Nephron progenitor cell (in vitro differentiated cells): ENCODE data around the gene UFSP2.
A peak's percentile ranks its signal among the peaks of the same experiment; 100 is the strongest.

Experiments
- DNase-seq: peaks from one replicate; pipeline ENCODE4 v3.0.0; 2021
- H3K27ac Mint-ChIP-seq: 2 replicates; pipeline ENCODE4 v1.8.0; 2021; ENCODE audit warnings: mild to moderate bottlenecking, moderate library complexity, mixed read lengths
- H3K27me3 Mint-ChIP-seq: 2 replicates; pipeline ENCODE4 v1.8.0; 2021; ENCODE audit warnings: mild to moderate bottlenecking, low read depth, mixed read lengths; ENCODE audit not compliant: poor library complexity
- H3K36me3 Mint-ChIP-seq: 2 replicates; pipeline ENCODE4 v1.8.0; 2021; ENCODE audit warnings: low read depth, mixed read lengths
- H3K4me1 Mint-ChIP-seq: 2 replicates; pipeline ENCODE4 v1.8.0; 2021; ENCODE audit warnings: mixed read lengths
- H3K4me3 Mint-ChIP-seq: 2 replicates; pipeline ENCODE4 v1.8.0; 2021; ENCODE audit warnings: mild to moderate bottlenecking, moderate library complexity, mixed read lengths
- H3K9me3 Mint-ChIP-seq: 2 replicates; pipeline ENCODE4 v1.8.0; 2021; ENCODE audit warnings: mild to moderate bottlenecking, moderate library complexity, mixed read lengths
- CTCF ChIP-seq: fragments of 200-600 bp; sonication (generic); IDR thresholded peaks from 2 replicates; pipeline ENCODE4 v1.5.0; 2021; ENCODE audit warnings: antibody characterized with exemption

The UFSP2 gene

GRCh38 chr4:185352741-185353140 lies 73.0 kb downstream of the UFSP2 start:
- no peak overlapping the region for H3K4me3 Mint-ChIP-seq
- no peak for DNase-seq
- peaks cover 58% of the 10 kb centered on the region for H3K36me3 Mint-ChIP-seq
- peak overlapping the region; percentile 44 for H3K27ac Mint-ChIP-seq
- no peaks in the 10 kb centered on the region for H3K27me3 Mint-ChIP-seq
- TF ChIP-seq CTCF = no peak
- H3K9me3 Mint-ChIP-seq = no peaks in the 10 kb centered on the region
- peaks cover 19% of the 10 kb centered on the region for H3K4me1 Mint-ChIP-seq

GRCh38 chr4:185352202-185352601 lies 73.6 kb downstream of the UFSP2 start:
- H3K27ac Mint-ChIP-seq = peak overlapping the region; percentile 44
- no peak for TF ChIP-seq CTCF
- H3K36me3 Mint-ChIP-seq = peaks cover 59% of the 10 kb centered on the region

GRCh38 chr4:185351691-185352090 lies 74.1 kb downstream of the UFSP2 start:
- peaks cover 64% of the 10 kb centered on the region for H3K36me3 Mint-ChIP-seq
- no peaks in the 10 kb centered on the region for H3K9me3 Mint-ChIP-seq
- no peak for TF ChIP-seq CTCF
- H3K27ac Mint-ChIP-seq = peak overlapping the region; percentile 44
- H3K4me3 Mint-ChIP-seq = no peak overlapping the region
- no peak for DNase-seq
- no peaks in the 10 kb centered on the region for H3K27me3 Mint-ChIP-seq
- H3K4me1 Mint-ChIP-seq = peaks cover 19% of the 10 kb centered on the region

More at GRCh38 chr4:185352202-185352601, 73.6 kb downstream of the UFSP2 start:
- H3K4me3 Mint-ChIP-seq = no peak overlapping the region
- no peaks in the 10 kb centered on the region for H3K27me3 Mint-ChIP-seq
- DNase-seq = no peak
- H3K9me3 Mint-ChIP-seq = no peaks in the 10 kb centered on the region
- peaks cover 19% of the 10 kb centered on the region for H3K4me1 Mint-ChIP-seq
